HepG2 (cell line): ENCODE results near the gene ARMH1. TPM values are rescaled to one million over a fixed set of nuclear protein-coding genes. Genes with fewer than 3 reads are reported as not detected.

ENCODE experiments used
- BHLHE40 ChIP-seq: IDR thresholded peaks from 2 replicates; pipeline ENCODE4 v1.6.1; 2011; ENCODE audit warnings: low read length, improper control_type of control experiment
- CHD4 ChIP-seq: fragments of 200-600 bp; sonication (generic); IDR thresholded peaks from 2 replicates; pipeline ENCODE4 v1.7.0; 2017; ENCODE audit warnings: mild to moderate bottlenecking, low read length, borderline replicate concordance
- FIP1L1 ChIP-seq: fragments of 200-400 bp; formaldehyde crosslinking; IDR thresholded peaks from 2 replicates; pipeline ENCODE4 v1.6.1; 2018; ENCODE audit warnings: low read depth, mild to moderate bottlenecking, low read length, moderate library complexity, borderline replicate concordance; ENCODE audit not compliant: insufficient read depth
- HOXA7 ChIP-seq: sonication (generic); formaldehyde crosslinking; IDR thresholded peaks from 2 replicates; pipeline ENCODE4 v1.8.1; 2022; ENCODE audit warnings: mild to moderate bottlenecking, missing genetic modification reagents, moderate library complexity
- MXD1 ChIP-seq: sonication (generic); formaldehyde crosslinking; IDR thresholded peaks from 2 replicates; pipeline ENCODE4 v1.4.0; 2020; ENCODE audit warnings: mild to moderate bottlenecking, missing genetic modification reagents
- RARA ChIP-seq: IDR thresholded peaks from 2 replicates; pipeline ENCODE4 v1.6.1; 2016; ENCODE audit warnings: missing genetic modification reagents, missing compliant biosample characterization
- RFXAP ChIP-seq: sonication (generic); formaldehyde crosslinking; IDR thresholded peaks from 2 replicates; pipeline ENCODE4 v1.4.0; 2020; ENCODE audit warnings: missing genetic modification reagents, borderline replicate concordance
- TBX3 ChIP-seq: fragments of 450-650 bp; IDR thresholded peaks from 2 replicates; pipeline ENCODE4 v1.6.1; 2017; ENCODE audit warnings: antibody characterized with exemption, mild to moderate bottlenecking, inconsistent platforms, borderline replicate concordance
- TFAP4 ChIP-seq: sonication (generic); IDR thresholded peaks from 2 replicates; pipeline ENCODE4 v1.6.1; 2016; ENCODE audit warnings: low read depth, borderline replicate concordance
- ZBTB3 ChIP-seq: sonication (generic); formaldehyde crosslinking; IDR thresholded peaks from 2 replicates; pipeline ENCODE4 v1.4.0; 2020; ENCODE audit warnings: low read depth, mild to moderate bottlenecking, moderate library complexity, missing genetic modification reagents, borderline replicate concordance
- ZBTB42 ChIP-seq: sonication (generic); formaldehyde crosslinking; IDR thresholded peaks from 2 replicates; pipeline ENCODE4 v1.5.0; 2020; ENCODE audit warnings: mild to moderate bottlenecking, missing genetic modification reagents
- ZNF24 ChIP-seq: fragments of 450-650 bp; IDR thresholded peaks from 2 replicates; pipeline ENCODE4 v1.6.1; 2017; ENCODE audit warnings: antibody characterized with exemption, mild to moderate bottlenecking
- ZNF431 ChIP-seq: sonication (generic); formaldehyde crosslinking; IDR thresholded peaks from 2 replicates; pipeline ENCODE4 v1.9.0; 2022; ENCODE audit warnings: missing genetic modification reagents, low read depth, mild to moderate bottlenecking, borderline replicate concordance
- ZNF891 ChIP-seq: sonication (generic); formaldehyde crosslinking; IDR thresholded peaks from 2 replicates; pipeline ENCODE4 v1.5.0; 2020; ENCODE audit warnings: mild to moderate bottlenecking, missing genetic modification reagents
- polyA plus RNA-seq, 8 experiments: library from polyadenylated mRNA; depleted of rRNA in 3 of 8; stranded (reverse) in 7 of 8; unstranded in 1 of 8; fragments of >200 nt; fragmentation: Illumina TruSeq in 4 of 8; extraction: Trizol in 4 of 8; gene quantifications; 2 replicates each; pipeline versions ENCODE4 v1.2.1 to v1.2.3, GENCODE V29; 2011 to 2016; ENCODE audit warnings: low read depth in 4 of 8, missing spikeins in 1 of 8, mixed read lengths in 1 of 8; ENCODE audit not compliant: insufficient read depth in 1 of 8
- total RNA-seq, 5 experiments: library from RNA; depleted of rRNA; stranded (reverse); fragments of >200 nt; fragmentation: Illumina TruSeq; extraction: Trizol; gene quantifications; 2 replicates each; pipeline ENCODE4 v1.2.3, GENCODE V29; 2016; ENCODE audit warnings: low read depth in 1 of 5
- TF ChIP-seq, protein P1 (sequence below): sonication (generic); formaldehyde crosslinking; IDR thresholded peaks from 2 replicates; pipeline ENCODE4 v1.5.1; 2020; ENCODE audit warnings: missing genetic modification reagents, mild to moderate bottlenecking, borderline replicate concordance
- TF ChIP-seq, protein P2 (sequence below): sonication (generic); formaldehyde crosslinking; IDR thresholded peaks from 2 replicates; pipeline ENCODE4 v1.4.0; 2020; ENCODE audit warnings: mild to moderate bottlenecking, missing genetic modification reagents
- TF ChIP-seq, protein P3 (sequence below): sonication (generic); formaldehyde crosslinking; IDR thresholded peaks from 2 replicates; pipeline ENCODE4 v1.4.0; 2020; ENCODE audit warnings: missing genetic modification reagents
- TF ChIP-seq, protein P4 (sequence below): sonication (generic); formaldehyde crosslinking; IDR thresholded peaks from 2 replicates; pipeline ENCODE4 v1.4.0; 2020; ENCODE audit warnings: missing genetic modification reagents
- TF ChIP-seq, protein P5 (sequence below): sonication (generic); formaldehyde crosslinking; IDR thresholded peaks from 2 replicates; pipeline ENCODE4 v1.5.0; 2020; ENCODE audit warnings: mild to moderate bottlenecking, missing genetic modification reagents

ARMH1 gene
- total and polyA plus RNA-seq, 2 of the 13 experiments (the other 11 are each of a cell fraction or from before 2014, with no cell fraction given), result 0.69 TPM; not detected in 1

- peak; percentile 7; the same call in 1 of the 2 replicates for TF ChIP-seq TFAP4
- TF ChIP-seq ZNF891 (CRISPR knock-in tag), result no peak
- TF ChIP-seq MXD1 (CRISPR knock-in tag), result no peak
- TF ChIP-seq, protein P1, sequence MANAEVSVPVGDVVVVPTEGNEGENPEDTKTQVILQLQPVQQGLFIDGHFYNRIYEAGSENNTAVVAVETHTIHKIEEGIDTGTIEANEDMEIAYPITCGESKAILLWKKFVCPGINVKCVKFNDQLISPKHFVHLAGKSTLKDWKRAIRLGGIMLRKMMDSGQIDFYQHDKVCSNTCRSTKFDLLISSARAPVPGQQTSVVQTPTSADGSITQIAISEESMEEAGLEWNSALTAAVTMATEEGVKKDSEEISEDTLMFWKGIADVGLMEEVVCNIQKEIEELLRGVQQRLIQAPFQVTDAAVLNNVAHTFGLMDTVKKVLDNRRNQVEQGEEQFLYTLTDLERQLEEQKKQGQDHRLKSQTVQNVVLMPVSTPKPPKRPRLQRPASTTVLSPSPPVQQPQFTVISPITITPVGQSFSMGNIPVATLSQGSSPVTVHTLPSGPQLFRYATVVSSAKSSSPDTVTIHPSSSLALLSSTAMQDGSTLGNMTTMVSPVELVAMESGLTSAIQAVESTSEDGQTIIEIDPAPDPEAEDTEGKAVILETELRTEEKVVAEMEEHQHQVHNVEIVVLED (CRISPR knock-in tag), result peak; percentile 73
- TF ChIP-seq, protein P2, sequence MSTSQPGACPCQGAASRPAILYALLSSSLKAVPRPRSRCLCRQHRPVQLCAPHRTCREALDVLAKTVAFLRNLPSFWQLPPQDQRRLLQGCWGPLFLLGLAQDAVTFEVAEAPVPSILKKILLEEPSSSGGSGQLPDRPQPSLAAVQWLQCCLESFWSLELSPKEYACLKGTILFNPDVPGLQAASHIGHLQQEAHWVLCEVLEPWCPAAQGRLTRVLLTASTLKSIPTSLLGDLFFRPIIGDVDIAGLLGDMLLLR, result no peak
- no peak for TF ChIP-seq HOXA7 (CRISPR knock-in tag)
- no peak for TF ChIP-seq FIP1L1
- TF ChIP-seq, protein P3, sequence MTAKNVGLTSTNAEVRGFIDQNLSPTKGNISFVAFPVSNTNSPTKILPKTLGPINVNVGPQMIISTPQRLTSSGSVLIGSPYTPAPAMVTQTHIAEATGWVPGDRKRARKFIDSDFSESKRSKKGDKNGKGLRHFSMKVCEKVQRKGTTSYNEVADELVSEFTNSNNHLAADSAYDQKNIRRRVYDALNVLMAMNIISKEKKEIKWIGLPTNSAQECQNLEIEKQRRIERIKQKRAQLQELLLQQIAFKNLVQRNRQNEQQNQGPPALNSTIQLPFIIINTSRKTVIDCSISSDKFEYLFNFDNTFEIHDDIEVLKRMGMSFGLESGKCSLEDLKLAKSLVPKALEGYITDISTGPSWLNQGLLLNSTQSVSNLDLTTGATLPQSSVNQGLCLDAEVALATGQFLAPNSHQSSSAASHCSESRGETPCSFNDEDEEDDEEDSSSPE (CRISPR knock-in tag), result peak; percentile 78
- no peak for TF ChIP-seq BHLHE40
- TF ChIP-seq ZNF431 (CRISPR knock-in tag), result peak; percentile 49; the same call in 1 of the 2 replicates
- no peak for TF ChIP-seq ZBTB3 (CRISPR knock-in tag)
- TF ChIP-seq RFXAP (CRISPR knock-in tag), result no peak
- TF ChIP-seq TBX3, result 0 out of 2 replicates have a peak, but pooled peaks have one; percentile 45
- TF ChIP-seq, protein P4, sequence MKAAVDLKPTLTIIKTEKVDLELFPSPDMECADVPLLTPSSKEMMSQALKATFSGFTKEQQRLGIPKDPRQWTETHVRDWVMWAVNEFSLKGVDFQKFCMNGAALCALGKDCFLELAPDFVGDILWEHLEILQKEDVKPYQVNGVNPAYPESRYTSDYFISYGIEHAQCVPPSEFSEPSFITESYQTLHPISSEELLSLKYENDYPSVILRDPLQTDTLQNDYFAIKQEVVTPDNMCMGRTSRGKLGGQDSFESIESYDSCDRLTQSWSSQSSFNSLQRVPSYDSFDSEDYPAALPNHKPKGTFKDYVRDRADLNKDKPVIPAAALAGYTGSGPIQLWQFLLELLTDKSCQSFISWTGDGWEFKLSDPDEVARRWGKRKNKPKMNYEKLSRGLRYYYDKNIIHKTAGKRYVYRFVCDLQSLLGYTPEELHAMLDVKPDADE, result no peak
- TF ChIP-seq ZNF24, result no peak
- no peak for TF ChIP-seq ZBTB42 (CRISPR knock-in tag)
- no peak for TF ChIP-seq CHD4
- TF ChIP-seq, protein P5, sequence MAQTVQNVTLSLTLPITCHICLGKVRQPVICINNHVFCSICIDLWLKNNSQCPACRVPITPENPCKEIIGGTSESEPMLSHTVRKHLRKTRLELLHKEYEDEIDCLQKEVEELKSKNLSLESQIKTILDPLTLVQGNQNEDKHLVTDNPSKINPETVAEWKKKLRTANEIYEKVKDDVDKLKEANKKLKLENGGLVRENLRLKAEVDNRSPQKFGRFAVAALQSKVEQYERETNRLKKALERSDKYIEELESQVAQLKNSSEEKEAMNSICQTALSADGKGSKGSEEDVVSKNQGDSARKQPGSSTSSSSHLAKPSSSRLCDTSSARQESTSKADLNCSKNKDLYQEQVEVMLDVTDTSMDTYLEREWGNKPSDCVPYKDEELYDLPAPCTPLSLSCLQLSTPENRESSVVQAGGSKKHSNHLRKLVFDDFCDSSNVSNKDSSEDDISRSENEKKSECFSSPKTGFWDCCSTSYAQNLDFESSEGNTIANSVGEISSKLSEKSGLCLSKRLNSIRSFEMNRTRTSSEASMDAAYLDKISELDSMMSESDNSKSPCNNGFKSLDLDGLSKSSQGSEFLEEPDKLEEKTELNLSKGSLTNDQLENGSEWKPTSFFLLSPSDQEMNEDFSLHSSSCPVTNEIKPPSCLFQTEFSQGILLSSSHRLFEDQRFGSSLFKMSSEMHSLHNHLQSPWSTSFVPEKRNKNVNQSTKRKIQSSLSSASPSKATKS, result no peak
- no peak for TF ChIP-seq RARA (CRISPR knock-in tag)
Observed at GRCh38 chr1:44730741-44731512, 56.4 kb downstream of the ARMH1 start, which contains the start of gene RNU5D-1 (continued).
